HG03469 (cell line): ENCODE data around the gene OSER1.

Source experiments
- ATAC-seq: cut with Tn5 transposase; IDR thresholded peaks from one replicate; pipeline ENCODE4 v1.9.1; 2021; ENCODE audit warnings: mild to moderate bottlenecking, moderate library complexity, moderate number of reproducible peaks; ENCODE audit not compliant: unreplicated experiment

Gene OSER1

GRCh38 chr20:44228465-44229258 lies 18.1 kb upstream of the OSER1 start:
- ATAC-seq, result no peak

- ATAC-seq, result no peak
Observed at GRCh38 chr20:44224637-44225036, 14.1 kb upstream of the OSER1 start.

GRCh38 chr20:44223721-44224120 lies 13.2 kb upstream of the OSER1 start:
- ATAC-seq, result no peak

- no peak for ATAC-seq
Observed at GRCh38 chr20:44222633-44223368, 12.2 kb upstream of the OSER1 start.

- no peak for ATAC-seq
Observed at GRCh38 chr20:44222027-44222426, 11.5 kb upstream of the OSER1 start.

GRCh38 chr20:44221368-44221954 lies 10.9 kb upstream of the OSER1 start:
- no peak for ATAC-seq

GRCh38 chr20:44219791-44220190 lies 9.2 kb upstream of the OSER1 start:
- ATAC-seq, result no peak

- no peak for ATAC-seq
Observed at GRCh38 chr20:44219170-44219730, 8.7 kb upstream of the OSER1 start.

GRCh38 chr20:44218446-44218845 lies 7.9 kb upstream of the OSER1 start:
- ATAC-seq, result no peak

- ATAC-seq, result no peak
Observed at GRCh38 chr20:44217342-44218092, 6.9 kb upstream of the OSER1 start.

- no peak for ATAC-seq
Observed at GRCh38 chr20:44215125-44215524, 4.6 kb upstream of the OSER1 start.

GRCh38 chr20:44212792-44213191 lies 2.2 kb upstream of the OSER1 start:
- no peak for ATAC-seq

- no peak for ATAC-seq
Observed at GRCh38 chr20:44211177-44212039, 837 bp upstream of the OSER1 start.

- no peak for ATAC-seq
Observed at GRCh38 chr20:44209686-44210405, 725 bp downstream of the OSER1 start.

GRCh38 chr20:44208770-44209169 lies 1.8 kb downstream of the OSER1 start:
- no peak for ATAC-seq

- ATAC-seq, result no peak
Observed at GRCh38 chr20:44208165-44208564, 2.4 kb downstream of the OSER1 start.

GRCh38 chr20:44207126-44207723 lies 3.3 kb downstream of the OSER1 start:
- no peak for ATAC-seq

- ATAC-seq, result no peak
Observed at GRCh38 chr20:44206132-44206531, 4.4 kb downstream of the OSER1 start.

- ATAC-seq, result no peak
Observed at GRCh38 chr20:44204832-44205215, 5.7 kb downstream of the OSER1 start.
